K562 (cell line): ENCODE data around the gene STIL. TPM values are rescaled to one million over a fixed set of nuclear protein-coding genes. Genes with fewer than 3 reads are reported as not detected.

Experiments
- CHD1 ChIP-seq: fragments of 200-600 bp; sonication (generic); IDR thresholded peaks from one replicate; pipeline ENCODE4 v1.6.1; 2012; ENCODE audit warnings: mild to moderate bottlenecking, moderate library complexity, low read length, inconsistent platforms
- FOXJ3 ChIP-seq: sonication (generic); formaldehyde crosslinking; IDR thresholded peaks from 2 replicates; pipeline ENCODE4 v1.4.0; 2020; ENCODE audit warnings: mild to moderate bottlenecking, missing genetic modification reagents
- KDM1A ChIP-seq, 2 experiments: fragments of 450-650 bp; IDR thresholded peaks; 2 replicates each; pipeline ENCODE4 v1.6.1; 2016; ENCODE audit warnings: mild to moderate bottlenecking in 2 of 2
- NFIC ChIP-seq: fragments of 450-650 bp; IDR thresholded peaks from 2 replicates; pipeline ENCODE4 v1.6.1; 2017; ENCODE audit warnings: mild to moderate bottlenecking, inconsistent platforms
- NONO ChIP-seq, 2 experiments: fragments of 200-400 bp in 1 of 2; fragments of 450-650 bp in 1 of 2; formaldehyde crosslinking in 1 of 2; IDR thresholded peaks; 2 replicates each; pipeline ENCODE4 v1.6.1; 2017; ENCODE audit warnings: low read depth in 2 of 2, mild to moderate bottlenecking in 2 of 2, moderate library complexity in 2 of 2, low read length in 1 of 2
- PCBP1 ChIP-seq: fragments of 200-400 bp; formaldehyde crosslinking; IDR thresholded peaks from 2 replicates; pipeline ENCODE4 v1.6.1; 2018; ENCODE audit warnings: mild to moderate bottlenecking, low read depth, low read length; ENCODE audit not compliant: poor library complexity, severe bottlenecking
- PKNOX1 ChIP-seq: fragments of 450-650 bp; IDR thresholded peaks from 2 replicates; pipeline ENCODE4 v1.6.1; 2016
- PRPF4 ChIP-seq: fragments of 200-400 bp; formaldehyde crosslinking; IDR thresholded peaks from one replicate; pipeline ENCODE4 v1.6.1; 2017; ENCODE audit warnings: low read length, low read depth, mild to moderate bottlenecking; ENCODE audit not compliant: insufficient read depth, poor library complexity, severe bottlenecking
- SFPQ ChIP-seq: fragments of 200-400 bp; formaldehyde crosslinking; IDR thresholded peaks from 2 replicates; pipeline ENCODE4 v1.6.1; 2017; ENCODE audit warnings: mild to moderate bottlenecking, low read depth, low read length, moderate library complexity
- SMAD4 ChIP-seq: fragments of 250-450 bp; sonication (Bioruptor Pico); conservative IDR thresholded peaks from 2 replicates; pipeline ENCODE4 v1.8.0; 2021; ENCODE audit warnings: inconsistent platforms, mild to moderate bottlenecking, moderate library complexity
- SNIP1 ChIP-seq: fragments of 450-650 bp; IDR thresholded peaks from 2 replicates; pipeline ENCODE4 v1.7.1; 2017; ENCODE audit warnings: low read depth, mild to moderate bottlenecking
- SP1 ChIP-seq: sonication (generic); formaldehyde crosslinking; IDR thresholded peaks from 2 replicates; pipeline ENCODE4 v1.8.1; 2022; ENCODE audit warnings: mild to moderate bottlenecking, missing genetic modification reagents
- TEAD1 ChIP-seq, 2 experiments: fragments of 450-650 bp in 1 of 2; sonication (generic) in 1 of 2; formaldehyde crosslinking; IDR thresholded peaks; 2 replicates each; pipeline versions ENCODE4 v1.4.0 to v1.8.0; 2020 to 2022; ENCODE audit warnings: mild to moderate bottlenecking in 2 of 2, missing genetic modification reagents in 1 of 2
- YBX1 ChIP-seq: fragments of 450-650 bp; IDR thresholded peaks from 2 replicates; pipeline ENCODE4 v1.7.1; 2016; ENCODE audit warnings: mild to moderate bottlenecking
- ZBTB2 ChIP-seq: fragments of 450-650 bp; IDR thresholded peaks from 2 replicates; pipeline ENCODE4 v1.6.1; 2016; ENCODE audit warnings: antibody characterized with exemption
- ZNF140 ChIP-seq: fragments of 250-450 bp; sonication (Bioruptor Pico); IDR thresholded peaks from 2 replicates; pipeline ENCODE4 v1.8.0; 2021; ENCODE audit warnings: moderate library complexity, mild to moderate bottlenecking, inconsistent platforms
- ZNF3 ChIP-seq: fragments of 250-450 bp; sonication (Bioruptor Pico); IDR thresholded peaks from 2 replicates; pipeline ENCODE4 v1.5.0; 2021; ENCODE audit warnings: mild to moderate bottlenecking, moderate library complexity
- polyA plus RNA-seq, 8 experiments: library from polyadenylated mRNA; depleted of rRNA in 4 of 8; stranded (reverse) in 5 of 8; unstranded in 3 of 8; fragments of >200 nt; fragmentation: Nextera tagmentation in 2 of 8; fragmentation: Illumina TruSeq in 1 of 8; extraction: Ambion mirVana in 2 of 8; extraction: Trizol in 1 of 8; gene quantifications; 2 replicates each; pipeline versions ENCODE4 v1.2.1 to v1.2.3, GENCODE V29; 2011 to 2014; ENCODE audit warnings: inconsistent platforms in 1 of 8, missing spikeins in 1 of 8
- total RNA-seq, 7 experiments: library from RNA; depleted of rRNA in 6 of 7; stranded (reverse); fragments of >200 nt in 6 of 7; fragmentation: Illumina TruSeq in 2 of 7; extraction: Trizol in 2 of 7; gene quantifications; 2 replicates each; pipeline versions ENCODE4 v1.2.1 to v1.2.3, GENCODE V29; 2011 to 2021; ENCODE audit warnings: low replicate concordance in 1 of 7
- TF ChIP-seq, protein P1 (sequence below): sonication (generic); formaldehyde crosslinking; IDR thresholded peaks from 2 replicates; pipeline ENCODE4 v1.8.0; 2022; ENCODE audit warnings: missing genetic modification reagents, mild to moderate bottlenecking, borderline replicate concordance

The STIL gene
- total and polyA plus RNA-seq, 9 of the 15 experiments (the other 6 are each of a cell fraction or from before 2014, with no cell fraction given): 10.5 to 77.4 (median 39.6) TPM

GRCh38 chr1:47230692-47231300 is 83.2 kb downstream of the STIL start (continued):
- TF ChIP-seq, protein P1, sequence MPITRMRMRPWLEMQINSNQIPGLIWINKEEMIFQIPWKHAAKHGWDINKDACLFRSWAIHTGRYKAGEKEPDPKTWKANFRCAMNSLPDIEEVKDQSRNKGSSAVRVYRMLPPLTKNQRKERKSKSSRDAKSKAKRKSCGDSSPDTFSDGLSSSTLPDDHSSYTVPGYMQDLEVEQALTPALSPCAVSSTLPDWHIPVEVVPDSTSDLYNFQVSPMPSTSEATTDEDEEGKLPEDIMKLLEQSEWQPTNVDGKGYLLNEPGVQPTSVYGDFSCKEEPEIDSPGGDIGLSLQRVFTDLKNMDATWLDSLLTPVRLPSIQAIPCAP: no peak
- TF ChIP-seq PCBP1 (peak; percentile 56), SNIP1 (no peak), PRPF4 (no peak), FOXJ3 (no peak), SP1 (CRISPR knock-in tag) (0 out of 2 replicates have a peak, but pooled peaks have one; percentile 5), ZBTB2 (no peak), YBX1 (no peak), PKNOX1 (peak; percentile 25; the same call in 1 of the 2 replicates), ZNF140 (CRISPR knock-in tag) (no peak), KDM1A (IDR thresholded peaks at IDR 0.05) (no peak), CHD1 (peak; percentile 94), NFIC (no peak), ZNF3 (no peak), TEAD1 (CRISPR knock-in tag; IDR thresholded peaks at IDR 0.05) (peak in 1 of 2 experiments; percentile 63; a peak in 1 of 4 replicates), SMAD4 (no peak), SFPQ (no peak), NONO (IDR thresholded peaks at IDR 0.05; ENCODE audit: low read depth in 2 of 2, low read length in 1 of 2) (no peak)
